ENCODE results near the gene TMED9. TPM values are rescaled to one million over a fixed set of nuclear protein-coding genes. Genes with fewer than 3 reads are reported as not detected.
"Not testable (repeated sequence)": the region's sequence is repeated elsewhere in the genome, so short reads cannot be mapped to it uniquely, and the experiment has no call there.

TMED9 gene
- total RNA-seq, 4 donors from 2014 or later, result 34.4 to 85.9 (median 70.9) TPM

DNA sequence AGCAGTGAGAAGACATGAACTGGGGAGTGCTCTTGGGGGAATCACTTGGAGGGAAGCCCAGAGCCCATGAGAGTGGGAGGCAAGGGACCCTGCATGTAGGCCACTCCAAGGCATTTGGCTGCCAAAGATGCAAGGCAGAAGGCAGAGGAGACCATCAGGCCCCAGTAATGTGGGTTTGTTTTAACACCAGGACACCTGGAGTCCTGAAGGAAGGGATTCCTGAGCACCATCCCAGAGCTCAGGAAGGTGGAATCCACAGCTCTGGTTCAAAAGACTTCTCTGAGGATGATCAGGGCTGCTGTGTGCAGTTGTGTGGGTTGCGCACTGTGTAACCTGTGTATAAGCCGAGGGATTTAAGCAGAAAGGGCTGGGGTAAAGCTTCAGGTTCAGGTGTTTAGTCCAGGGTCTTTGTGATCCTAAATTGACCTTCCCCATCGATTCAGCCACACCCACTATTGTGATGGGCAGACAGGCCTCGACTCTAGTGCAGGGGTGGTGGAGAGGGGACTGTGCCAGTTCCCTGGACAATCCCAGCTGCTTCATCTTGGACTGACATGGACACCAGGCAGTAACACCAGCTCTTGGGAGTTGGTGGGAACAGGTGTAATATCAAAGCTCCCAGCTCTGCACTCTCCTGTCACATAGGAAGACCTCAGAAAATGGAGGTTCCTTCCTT is 18.9 kb downstream of the TMED9 start:
- Histone ChIP-seq H3K4me3 (no peak overlapping the region), H3K36me3 (peaks cover 0 to 5% (median under 1%) of the 10 kb centered on the region in 4 donors), H3K4me1 (peaks cover 0 to 10% (median 6%) of the 10 kb centered on the region in 4 donors), H3K27ac (no peak overlapping the region), H3K9me3 (no peaks in the 10 kb centered on the region), H3K27me3 (no peaks in the 10 kb centered on the region)
- intact Hi-C loops (cut with DNase I; ENCODE audit: low total_unique reads), result no loop called here
- no peak for DNase-seq
- TF ChIP-seq POLR2AphosphoS5 (IDR thresholded peaks at IDR 0.05), result no peak
- TF ChIP-seq, protein P1, sequence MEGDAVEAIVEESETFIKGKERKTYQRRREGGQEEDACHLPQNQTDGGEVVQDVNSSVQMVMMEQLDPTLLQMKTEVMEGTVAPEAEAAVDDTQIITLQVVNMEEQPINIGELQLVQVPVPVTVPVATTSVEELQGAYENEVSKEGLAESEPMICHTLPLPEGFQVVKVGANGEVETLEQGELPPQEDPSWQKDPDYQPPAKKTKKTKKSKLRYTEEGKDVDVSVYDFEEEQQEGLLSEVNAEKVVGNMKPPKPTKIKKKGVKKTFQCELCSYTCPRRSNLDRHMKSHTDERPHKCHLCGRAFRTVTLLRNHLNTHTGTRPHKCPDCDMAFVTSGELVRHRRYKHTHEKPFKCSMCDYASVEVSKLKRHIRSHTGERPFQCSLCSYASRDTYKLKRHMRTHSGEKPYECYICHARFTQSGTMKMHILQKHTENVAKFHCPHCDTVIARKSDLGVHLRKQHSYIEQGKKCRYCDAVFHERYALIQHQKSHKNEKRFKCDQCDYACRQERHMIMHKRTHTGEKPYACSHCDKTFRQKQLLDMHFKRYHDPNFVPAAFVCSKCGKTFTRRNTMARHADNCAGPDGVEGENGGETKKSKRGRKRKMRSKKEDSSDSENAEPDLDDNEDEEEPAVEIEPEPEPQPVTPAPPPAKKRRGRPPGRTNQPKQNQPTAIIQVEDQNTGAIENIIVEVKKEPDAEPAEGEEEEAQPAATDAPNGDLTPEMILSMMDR (IDR thresholded peaks at IDR 0.05), result no peak
- no peak for TF ChIP-seq POLR2A (IDR thresholded peaks at IDR 0.05)
- no peak for TF ChIP-seq EP300 (IDR thresholded peaks at IDR 0.05; ENCODE audit: low read depth)
- in situ Hi-C loops (cut with MboI; ENCODE audit: low pct_ligation_motif_present in 1 of 4, low pct_unique_long_range_greater_than_20kb in 1 of 4, low sequenced_read_pairs in 3 of 4), result loop anchor here in 1 of 4 donors (25.0 kb wide), 1 partner anchor 451 kb away; no protein-coding TSS in a partner anchor
- WGBS, 2 donors (ENCODE audit: low coverage in 1 of 2), result 70% methylated on average over 4 of the region's 4 CpGs; no CpG with 5 or more reads in 1 of the 2 donors

DNA sequence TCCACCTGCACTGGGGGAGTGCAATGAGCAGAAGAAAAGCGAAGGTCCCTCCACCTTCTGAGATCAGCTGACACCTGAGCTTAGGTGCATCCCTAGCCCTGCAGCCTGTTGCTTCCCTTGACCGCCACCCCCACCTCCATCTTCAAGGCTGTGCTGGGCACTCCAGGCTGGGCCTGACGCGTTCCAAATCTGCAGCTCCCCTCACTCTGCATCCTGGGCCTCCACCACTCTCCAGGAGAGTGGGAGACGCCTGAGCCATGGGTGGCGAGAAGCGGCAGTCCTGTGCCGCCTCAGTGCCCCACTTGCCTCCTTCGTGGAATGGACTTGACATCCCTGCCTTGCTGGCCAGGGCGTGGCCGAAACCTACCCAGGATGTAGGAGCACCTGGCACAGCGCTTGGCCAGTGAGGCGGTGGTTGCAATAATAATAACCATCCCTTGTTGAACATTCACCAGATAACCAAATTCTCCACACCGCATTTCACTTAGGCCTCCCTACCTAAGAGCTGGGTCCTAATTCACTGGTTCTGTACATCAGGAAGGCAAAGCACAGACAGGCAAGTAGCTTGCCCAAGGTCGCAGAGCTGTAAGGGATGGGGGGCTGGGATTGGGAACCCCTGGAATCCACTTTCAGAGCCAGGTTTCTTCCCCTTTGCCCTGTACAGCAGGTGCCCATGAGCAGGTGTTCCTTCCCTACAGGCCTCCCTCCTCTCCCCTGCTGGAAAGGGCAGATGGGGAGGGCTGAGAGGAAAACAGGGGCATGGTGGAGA is 19.6 kb downstream of the TMED9 start:
- intact Hi-C loops (cut with DNase I; ENCODE audit: low total_unique reads) (no loop called here), in situ Hi-C loops (cut with MboI; ENCODE audit: low pct_ligation_motif_present in 1 of 4, low pct_unique_long_range_greater_than_20kb in 1 of 4, low sequenced_read_pairs in 3 of 4) (loop anchor here in 1 of 4 donors (25.0 kb wide), 1 partner anchor 451 kb away; no protein-coding TSS in a partner anchor)
- no peaks in the 10 kb centered on the region for H3K9me3 ChIP-seq
- peaks cover 0 to 11% (median 4%) of the 10 kb centered on the region in 4 donors for H3K36me3 ChIP-seq
- 87% methylated on average over 15 of the region's 15 CpGs; no CpG with 5 or more reads in 1 of the 2 donors for WGBS, 2 donors (ENCODE audit: low coverage in 1 of 2)
- no peak for DNase-seq
- no peak overlapping the region for H3K4me3 ChIP-seq
- TF ChIP-seq EP300 (IDR thresholded peaks at IDR 0.05; ENCODE audit: low read depth) (no peak), POLR2AphosphoS5 (IDR thresholded peaks at IDR 0.05) (no peak), POLR2A (IDR thresholded peaks at IDR 0.05) (no peak)
- TF ChIP-seq, protein P1 (IDR thresholded peaks at IDR 0.05), result no peak
- no peak overlapping the region for H3K27ac ChIP-seq
- peaks cover 0 to 10% (median 6%) of the 10 kb centered on the region in 4 donors for H3K4me1 ChIP-seq
- no peaks in the 10 kb centered on the region for H3K27me3 ChIP-seq

DNA sequence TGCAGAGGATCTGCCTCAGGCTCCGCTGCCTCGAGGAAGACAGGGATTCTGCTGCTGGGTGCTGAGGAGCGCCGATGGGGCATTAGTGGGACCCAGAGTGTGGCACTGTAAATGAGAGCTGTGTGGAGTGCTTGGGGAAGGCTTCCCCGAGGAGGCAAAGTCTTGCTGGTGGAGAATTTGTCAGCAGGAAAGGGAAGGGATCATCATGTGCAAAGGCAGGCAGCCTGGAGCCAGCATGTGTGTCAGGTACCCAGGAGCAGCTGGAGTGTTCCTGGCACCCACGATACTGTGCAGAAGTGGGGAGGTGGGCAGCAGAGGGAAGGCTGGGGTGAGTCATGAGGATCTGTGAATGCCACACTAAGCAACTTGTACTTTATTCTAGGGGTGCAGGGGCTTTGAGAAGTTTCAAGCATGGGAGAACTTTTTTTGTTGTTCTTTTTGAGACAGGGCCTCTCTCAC is 20.2 kb downstream of the TMED9 start:
- WGBS, 2 donors (ENCODE audit: low coverage in 1 of 2), result 72% methylated on average over 6 of the region's 6 CpGs; no CpG with 5 or more reads in 1 of the 2 donors
- DNase-seq, result no peak
- no peak for TF ChIP-seq POLR2A (IDR thresholded peaks at IDR 0.05)
- H3K36me3 ChIP-seq, result peaks cover 0 to 14% (median 5%) of the 10 kb centered on the region in 4 donors
- H3K4me1 ChIP-seq, result peaks cover 0 to 4% (median 1%) of the 10 kb centered on the region in 4 donors
- no peaks in the 10 kb centered on the region for H3K9me3 ChIP-seq
- H3K27me3 ChIP-seq, result no peaks in the 10 kb centered on the region
- no peak overlapping the region for H3K27ac ChIP-seq
- no peak overlapping the region for H3K4me3 ChIP-seq
- in situ Hi-C loops (cut with MboI; ENCODE audit: low pct_ligation_motif_present in 1 of 4, low pct_unique_long_range_greater_than_20kb in 1 of 4, low sequenced_read_pairs in 3 of 4), result loop anchor here in 1 of 4 donors (25.0 kb wide), 1 partner anchor 450 kb away; no protein-coding TSS in a partner anchor
- intact Hi-C loops (cut with DNase I; ENCODE audit: low total_unique reads), result no loop called here

DNA sequence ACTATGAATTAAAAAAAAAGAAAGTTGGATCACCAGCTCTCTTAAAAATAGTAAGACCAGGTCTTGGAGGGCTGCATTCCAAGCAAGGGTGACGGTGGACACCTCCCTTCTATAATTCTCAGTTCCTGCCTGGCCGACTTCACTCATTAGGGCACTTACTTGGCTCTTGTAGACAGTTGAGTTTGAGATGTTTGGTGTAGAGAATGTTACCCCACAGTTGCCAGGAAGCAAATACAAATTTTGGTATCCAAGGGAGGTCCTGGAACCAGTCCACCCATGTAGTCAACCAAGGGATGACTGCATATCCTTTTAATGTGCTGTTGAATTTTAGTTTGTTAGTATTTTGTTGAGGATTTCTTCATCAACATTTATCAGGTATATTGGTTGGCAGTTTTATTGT is 28.6 kb downstream of the TMED9 start:
- no peak overlapping the region for H3K4me3 ChIP-seq
- no peak overlapping the region for H3K27ac ChIP-seq
- no peaks in the 10 kb centered on the region for H3K9me3 ChIP-seq
- no peaks in the 10 kb centered on the region for H3K4me1 ChIP-seq
- no peak for DNase-seq
- H3K27me3 ChIP-seq, result no peaks in the 10 kb centered on the region
- 93 to 100% methylated on average over 1 to 2 of the region's 2 CpGs for WGBS, 2 donors (ENCODE audit: low coverage in 1 of 2)
- intact Hi-C loops (cut with DNase I; ENCODE audit: low total_unique reads) (no loop called here), in situ Hi-C loops (cut with MboI; ENCODE audit: low pct_ligation_motif_present in 1 of 4, low pct_unique_long_range_greater_than_20kb in 1 of 4, low sequenced_read_pairs in 3 of 4) (loop anchor here in 1 of 4 donors (25.0 kb wide), 1 partner anchor 442 kb away; no protein-coding TSS in a partner anchor)
- TF ChIP-seq, protein P1 (IDR thresholded peaks at IDR 0.05), result no peak
- TF ChIP-seq POLR2AphosphoS5 (IDR thresholded peaks at IDR 0.05) (no peak), POLR2A (IDR thresholded peaks at IDR 0.05) (no peak), EP300 (IDR thresholded peaks at IDR 0.05; ENCODE audit: low read depth) (no peak)
- peaks cover 0 to 35% (median 14%) of the 10 kb centered on the region in 4 donors for H3K36me3 ChIP-seq

DNA sequence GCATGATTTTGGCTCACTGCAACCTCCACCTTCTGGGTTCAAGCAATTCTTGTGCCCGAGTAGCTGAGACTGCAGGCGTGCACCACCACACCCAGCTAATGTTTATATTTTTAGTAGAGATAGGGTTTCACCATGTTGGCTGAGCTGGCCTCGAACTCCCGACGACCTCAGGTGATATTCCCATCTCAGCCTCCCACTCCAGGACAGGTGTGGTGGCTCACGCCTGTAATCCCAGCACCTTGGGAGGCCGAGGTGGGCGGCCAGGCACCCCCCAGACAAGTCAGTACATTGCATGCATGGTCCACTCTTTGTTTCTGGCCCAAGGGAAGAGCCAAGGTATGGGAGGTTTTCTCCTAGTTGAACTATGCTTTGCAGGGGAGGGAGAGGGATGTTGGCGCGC is 32.2 kb downstream of the TMED9 start:
- H3K4me1 ChIP-seq; H3K27ac ChIP-seq; DNase-seq; H3K9me3 ChIP-seq; H3K36me3 ChIP-seq; H3K4me3 ChIP-seq; intact Hi-C loops (cut with DNase I; ENCODE audit: low total_unique reads); H3K27me3 ChIP-seq: not testable (repeated sequence)
- in situ Hi-C loops (cut with MboI; ENCODE audit: low pct_ligation_motif_present in 1 of 4, low pct_unique_long_range_greater_than_20kb in 1 of 4, low sequenced_read_pairs in 3 of 4), result loop anchor here in 1 of 4 donors (25.0 kb wide), 1 partner anchor 438 kb away; no protein-coding TSS in a partner anchor
- WGBS, 2 donors (ENCODE audit: low coverage in 1 of 2), result 97% methylated on average over 10 of the region's 10 CpGs; no CpG with 5 or more reads in 1 of the 2 donors

DNA sequence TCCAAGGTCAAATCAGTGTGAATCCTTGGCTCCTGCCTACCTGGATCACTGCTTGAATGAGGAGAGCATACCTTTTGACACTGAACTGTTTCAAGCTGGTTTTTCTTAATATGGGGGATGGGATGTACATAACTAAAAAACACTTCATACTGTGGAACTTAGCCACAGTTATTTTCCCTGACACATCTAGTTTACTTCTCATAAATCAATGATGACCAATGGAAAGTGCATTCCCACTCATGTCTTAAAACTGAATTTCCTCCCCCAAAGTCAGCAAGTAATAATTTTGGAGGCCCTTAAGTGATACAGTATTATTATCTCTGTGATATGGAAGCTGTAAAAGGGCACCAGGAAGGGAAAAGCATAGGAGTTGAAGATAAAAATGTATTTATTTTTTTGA is 38.2 kb downstream of the TMED9 start:
- H3K4me3 ChIP-seq; H3K27me3 ChIP-seq; DNase-seq; in situ Hi-C loops (cut with MboI; ENCODE audit: low pct_ligation_motif_present in 1 of 4, low pct_unique_long_range_greater_than_20kb in 1 of 4, low sequenced_read_pairs in 3 of 4); H3K27ac ChIP-seq; H3K36me3 ChIP-seq; H3K4me1 ChIP-seq; H3K9me3 ChIP-seq; intact Hi-C loops (cut with DNase I; ENCODE audit: low total_unique reads): not testable (repeated sequence)

DNA sequence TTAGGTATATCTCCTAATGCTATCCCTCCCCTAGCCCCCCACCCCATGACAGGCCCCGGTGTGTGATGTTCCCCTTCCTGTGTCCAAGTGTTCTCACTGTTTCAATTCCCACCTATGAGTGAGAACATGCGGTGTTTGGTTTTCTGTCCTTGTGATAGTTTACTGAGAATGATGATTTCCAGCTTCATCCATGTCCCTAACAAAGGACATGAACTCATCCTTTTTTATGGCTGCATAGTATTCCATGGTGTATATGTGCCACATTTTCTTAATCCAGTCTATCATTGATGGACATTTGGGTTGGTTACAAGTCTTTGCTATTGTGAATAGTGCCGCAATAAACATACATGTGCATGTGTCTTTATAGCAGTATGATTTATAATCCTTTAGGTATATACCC is 42.9 kb downstream of the TMED9 start:
- H3K9me3 ChIP-seq; H3K27me3 ChIP-seq; intact Hi-C loops (cut with DNase I; ENCODE audit: low total_unique reads); H3K4me3 ChIP-seq; H3K27ac ChIP-seq; H3K36me3 ChIP-seq; H3K4me1 ChIP-seq; DNase-seq; in situ Hi-C loops (cut with MboI; ENCODE audit: low pct_ligation_motif_present in 1 of 4, low pct_unique_long_range_greater_than_20kb in 1 of 4, low sequenced_read_pairs in 3 of 4): not testable (repeated sequence)
- WGBS, 2 donors (ENCODE audit: low coverage in 1 of 2), result 83 to 93% methylated on average over 1 to 3 of the region's 3 CpGs

Measured in transverse colon (tissue), 4 donors.